Natural killer cell (primary cell): ENCODE measurements around the gene SPINK1. TPM values are rescaled to one million over a fixed set of nuclear protein-coding genes. Genes with fewer than 3 reads are reported as not detected.
A peak's percentile ranks its signal among the peaks of the same experiment; 100 is the strongest.
"Not testable (repeated sequence)": the region's sequence is repeated elsewhere in the genome, so short reads cannot be mapped to it uniquely, and the experiment has no call there.

ENCODE experiments used
- ATAC-seq, 3 donors: fragments of 150-1000 bp in 2 of 3; fragments of 200-7000 bp in 1 of 3; cut with Tn5 transposase; 1 replicate in 1 of 3; 2 replicates in 2 of 3; pipeline ENCODE4 v1.10.0; 2021; ENCODE audit warnings: mild to moderate bottlenecking in 2 of 3, moderate library complexity in 2 of 3
- DNase-seq, 2 donors: peaks; one replicate each; pipeline versions ENCODE4 v3.0.0 to v3.0.0-alpha.2; 2013 to 2021; ENCODE audit warnings: mixed read lengths in 1 of 2
- H3K27ac ChIP-seq: one replicate; pipeline ENCODE4 v1.5.1; 2013; ENCODE audit warnings: mild to moderate bottlenecking, low read length
- H3K27me3 ChIP-seq: one replicate; pipeline ENCODE4 v1.6.1; 2013; ENCODE audit warnings: low read length; ENCODE audit not compliant: control insufficient read depth, insufficient read depth
- H3K36me3 ChIP-seq: one replicate; pipeline ENCODE4 v1.6.1; 2013; ENCODE audit warnings: low read length; ENCODE audit not compliant: control insufficient read depth, insufficient read depth
- H3K4me1 ChIP-seq: one replicate; pipeline ENCODE4 v1.6.1; 2013; ENCODE audit warnings: low read length; ENCODE audit not compliant: control insufficient read depth, insufficient read depth
- H3K4me3 ChIP-seq: one replicate; pipeline ENCODE4 v1.5.1; 2013; ENCODE audit warnings: low read length
- H3K9me3 ChIP-seq: one replicate; pipeline ENCODE4 v1.6.1; 2013; ENCODE audit warnings: low read length; ENCODE audit not compliant: control insufficient read depth, insufficient read depth
- H3K27ac Mint-ChIP-seq, 2 donors: one replicate each; pipeline ENCODE4 v1.8.0; 2022; ENCODE audit warnings: mild to moderate bottlenecking in 2 of 2, mixed read lengths in 2 of 2, moderate library complexity in 1 of 2
- H3K27me3 Mint-ChIP-seq, 2 donors: one replicate each; pipeline ENCODE4 v1.8.0; 2022; ENCODE audit warnings: low read depth in 2 of 2, mixed read lengths in 2 of 2
- H3K36me3 Mint-ChIP-seq: one replicate; pipeline ENCODE4 v1.8.0; 2022; ENCODE audit warnings: mixed read lengths
- H3K4me1 Mint-ChIP-seq, 2 donors: one replicate each; pipeline ENCODE4 v1.8.0; 2022; ENCODE audit warnings: mixed read lengths in 2 of 2
- H3K4me3 Mint-ChIP-seq: one replicate; pipeline ENCODE4 v1.8.0; 2022; ENCODE audit warnings: mild to moderate bottlenecking, moderate library complexity, mixed read lengths
- H3K9me3 Mint-ChIP-seq, 2 donors: one replicate each; pipeline ENCODE4 v1.8.0; 2022; ENCODE audit warnings: mixed read lengths in 2 of 2
- WGBS: methylation state at CpG from one replicate; pipeline ENCODE4 v1.1.7; 2013; ENCODE audit warnings: missing lambda C conversion rate; ENCODE audit not compliant: insufficient coverage; 5-methylcytosine and 5-hydroxymethylcytosine counted together
- intact Hi-C: fragments of 100-400 bp; cut with micrococcal nuclease; formaldehyde crosslinking; loops from one replicate; pipeline ENCODE4 v1.14.2; 2022
- total RNA-seq, 4 donors: library from RNA; stranded (reverse); fragments of 120-200 nt in 1 of 4; gene quantifications; one replicate each; pipeline versions ENCODE4 v1.2.3 to v1.2.4, GENCODE V29; 2013 to 2022
- TF ChIP-seq, protein P1 (sequence below): fragments of 200-600 bp; IDR thresholded peaks from one replicate; pipeline ENCODE4 v1.8.0; 2022; ENCODE audit warnings: antibody characterized with exemption

The SPINK1 gene
- total RNA-seq, 3 donors from 2014 or later (not counting 1 experiment from before 2014, with no cell fraction given): not detected

DNA sequence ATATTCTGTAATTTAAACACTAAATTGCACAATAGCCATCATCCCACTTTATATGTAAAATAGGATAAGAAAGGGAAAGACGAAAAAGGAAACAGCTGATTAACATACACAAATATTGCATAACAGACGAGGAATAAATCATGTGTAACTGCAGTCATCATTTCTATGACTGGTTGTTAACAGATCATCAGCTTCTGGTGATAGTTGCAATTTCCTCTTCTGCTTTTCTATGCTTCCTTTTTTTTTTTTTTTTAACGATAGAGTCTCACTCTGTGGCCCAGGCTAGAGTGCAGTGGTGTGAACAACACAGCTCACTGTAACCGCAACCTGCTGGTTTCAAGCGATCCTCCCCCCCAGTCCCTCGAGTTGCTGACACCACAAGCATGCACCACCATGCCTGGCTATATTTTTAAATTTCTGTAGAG, 26.4 kb downstream of the SPINK1 start:
- intact Hi-C loops: loop anchor here (2.0 to 10.0 kb wide), 3 partner anchors 22 to 1040 kb away; partner anchors contain the start of gene JAKMIP2
- peak overlapping the region; percentile 51 for H3K4me3 Mint-ChIP-seq

DNA sequence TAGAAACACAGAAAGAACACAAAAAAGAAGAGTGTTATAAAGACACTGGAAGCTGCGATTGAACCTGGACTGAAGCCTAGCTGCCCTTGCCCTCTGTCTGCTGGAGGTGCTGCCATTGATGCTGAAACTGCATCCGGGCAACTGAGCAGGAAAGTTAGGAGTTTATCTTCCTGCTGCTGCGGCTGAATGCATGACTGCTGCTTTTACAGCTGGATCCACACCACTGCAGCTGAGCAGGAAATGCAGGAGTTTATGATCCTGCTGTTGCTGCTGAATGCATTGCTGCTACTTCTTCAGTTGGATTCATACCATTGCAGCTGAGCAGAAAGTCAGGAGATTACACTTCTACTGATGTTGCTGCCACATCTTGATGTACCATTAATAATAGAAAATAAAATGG, 27.1 kb downstream of the SPINK1 start:
- intact Hi-C loops: loop anchor here (2.0 to 10.0 kb wide), 2 partner anchors 22 to 1040 kb away; partner anchors contain the start of gene JAKMIP2
- H3K27ac Mint-ChIP-seq: peak overlapping the region; percentile 59 to 90
- DNase-seq: no peak
- 86% methylated on average over 3 of the region's 3 CpGs for WGBS
- Histone ChIP-seq H3K27ac (no peak overlapping the region), H3K4me3 (no peak overlapping the region), H3K36me3 (no peaks in the 10 kb centered on the region), H3K9me3 (no peaks in the 10 kb centered on the region), H3K27me3 (no peaks in the 10 kb centered on the region), H3K4me1 (peaks cover 11% of the 10 kb centered on the region)
- peak overlapping the region; percentile 51 for H3K4me3 Mint-ChIP-seq
- no peak for ATAC-seq
- TF ChIP-seq, protein P1, sequence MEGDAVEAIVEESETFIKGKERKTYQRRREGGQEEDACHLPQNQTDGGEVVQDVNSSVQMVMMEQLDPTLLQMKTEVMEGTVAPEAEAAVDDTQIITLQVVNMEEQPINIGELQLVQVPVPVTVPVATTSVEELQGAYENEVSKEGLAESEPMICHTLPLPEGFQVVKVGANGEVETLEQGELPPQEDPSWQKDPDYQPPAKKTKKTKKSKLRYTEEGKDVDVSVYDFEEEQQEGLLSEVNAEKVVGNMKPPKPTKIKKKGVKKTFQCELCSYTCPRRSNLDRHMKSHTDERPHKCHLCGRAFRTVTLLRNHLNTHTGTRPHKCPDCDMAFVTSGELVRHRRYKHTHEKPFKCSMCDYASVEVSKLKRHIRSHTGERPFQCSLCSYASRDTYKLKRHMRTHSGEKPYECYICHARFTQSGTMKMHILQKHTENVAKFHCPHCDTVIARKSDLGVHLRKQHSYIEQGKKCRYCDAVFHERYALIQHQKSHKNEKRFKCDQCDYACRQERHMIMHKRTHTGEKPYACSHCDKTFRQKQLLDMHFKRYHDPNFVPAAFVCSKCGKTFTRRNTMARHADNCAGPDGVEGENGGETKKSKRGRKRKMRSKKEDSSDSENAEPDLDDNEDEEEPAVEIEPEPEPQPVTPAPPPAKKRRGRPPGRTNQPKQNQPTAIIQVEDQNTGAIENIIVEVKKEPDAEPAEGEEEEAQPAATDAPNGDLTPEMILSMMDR: no peak
- no peaks in the 10 kb centered on the region for H3K9me3 Mint-ChIP-seq
- no peaks in the 10 kb centered on the region for H3K36me3 Mint-ChIP-seq
- H3K4me1 Mint-ChIP-seq: peaks cover 22 to 33% of the 10 kb centered on the region in 2 donors
- H3K27me3 Mint-ChIP-seq: peaks cover 0 to 3% of the 10 kb centered on the region in 2 donors

More for the DNA sequence above, 26.4 kb downstream of the SPINK1 start:
- H3K4me1 Mint-ChIP-seq: peaks cover 22 to 33% of the 10 kb centered on the region in 2 donors
- H3K9me3 ChIP-seq: no peaks in the 10 kb centered on the region
- peak; percentile 92 to 96 (median 95) for ATAC-seq
- H3K27me3 Mint-ChIP-seq: peaks cover 0 to under 1% of the 10 kb centered on the region in 2 donors
- H3K4me3 ChIP-seq: no peak overlapping the region
- 2% methylated on average over 5 of the region's 6 CpGs for WGBS
- TF ChIP-seq, protein P1: no peak
- H3K4me1 ChIP-seq: peaks cover 14% of the 10 kb centered on the region
- DNase-seq: peak; percentile 59 to 69
- H3K36me3 ChIP-seq: no peaks in the 10 kb centered on the region
- H3K27me3 ChIP-seq: no peaks in the 10 kb centered on the region
- peak overlapping the region; percentile 59 to 90 for H3K27ac Mint-ChIP-seq
- no peaks in the 10 kb centered on the region for H3K36me3 Mint-ChIP-seq
- no peaks in the 10 kb centered on the region for H3K9me3 Mint-ChIP-seq
- H3K27ac ChIP-seq: peak overlapping the region; percentile 25

DNA sequence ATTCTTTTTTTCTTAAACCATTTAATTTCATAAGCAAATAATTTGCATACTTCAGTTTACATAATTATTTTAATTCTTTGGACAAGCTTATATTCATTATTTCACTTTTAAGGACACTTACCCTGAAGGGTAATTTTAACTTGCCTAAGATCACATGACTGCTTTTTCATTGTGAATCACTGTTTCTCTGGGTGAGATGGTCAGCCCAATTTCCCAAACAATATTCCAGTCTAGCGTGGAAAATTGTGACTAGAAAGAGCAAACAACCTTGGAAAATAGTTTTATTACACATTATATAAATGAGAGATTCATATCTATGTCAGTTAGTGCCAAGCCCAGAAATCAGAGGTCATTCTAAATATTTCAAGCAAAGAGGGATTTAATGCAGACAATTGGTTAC, 27.5 kb downstream of the SPINK1 start:
- Histone ChIP-seq H3K27ac (no peak overlapping the region), H3K36me3 (no peaks in the 10 kb centered on the region), H3K9me3 (no peaks in the 10 kb centered on the region), H3K4me1 (peaks cover 11% of the 10 kb centered on the region), H3K4me3 (no peak overlapping the region), H3K27me3 (no peaks in the 10 kb centered on the region)
- Mint-ChIP-seq H3K4me1 (peaks cover 22 to 33% of the 10 kb centered on the region in 2 donors), H3K4me3 (no peak overlapping the region), H3K27ac (peak overlapping the region; percentile 59 to 90), H3K36me3 (no peaks in the 10 kb centered on the region), H3K27me3 (peaks cover 0 to 3% of the 10 kb centered on the region in 2 donors), H3K9me3 (no peaks in the 10 kb centered on the region)
- ATAC-seq (no peak), DNase-seq (no peak)
- no CpG with 5 or more reads among the region's 1 CpG for WGBS
- TF ChIP-seq, protein P1: no peak
- intact Hi-C loops: loop anchor here (2.0 to 10.0 kb wide), 2 partner anchors 21 to 1041 kb away; partner anchors contain the start of gene JAKMIP2

DNA sequence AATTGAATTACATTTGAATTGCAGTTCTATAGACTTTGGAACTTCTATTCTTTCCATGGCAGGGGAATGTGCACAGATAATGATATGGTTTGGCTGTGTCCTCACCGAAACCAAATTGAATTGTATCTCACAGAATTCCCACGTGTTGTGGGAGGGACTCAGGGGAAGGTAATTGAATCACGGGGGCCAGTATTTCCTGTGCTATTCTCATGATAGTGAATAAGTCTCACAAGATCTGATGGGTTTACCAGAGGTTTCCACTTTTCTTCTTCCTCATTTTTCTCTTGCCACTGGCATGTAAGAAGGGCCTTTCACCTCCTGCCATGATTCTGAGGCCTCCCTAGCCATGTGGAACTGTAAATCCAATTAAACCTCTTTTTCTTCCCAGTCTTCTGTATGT, 28.3 kb downstream of the SPINK1 start:
- H3K4me1 Mint-ChIP-seq: peaks cover 22 to 33% of the 10 kb centered on the region in 2 donors
- 28% methylated on average over 3 of the region's 3 CpGs for WGBS
- not testable (repeated sequence) for ATAC-seq, H3K27me3 ChIP-seq, H3K27ac ChIP-seq, H3K9me3 ChIP-seq, H3K36me3 ChIP-seq, H3K4me3 Mint-ChIP-seq, H3K36me3 Mint-ChIP-seq, H3K27me3 Mint-ChIP-seq, H3K9me3 Mint-ChIP-seq, H3K4me3 ChIP-seq
- intact Hi-C loops: loop anchor here (10.0 kb wide), 1 partner anchor 1042 kb away; no protein-coding TSS in a partner anchor
- peaks cover 11% of the 10 kb centered on the region for H3K4me1 ChIP-seq
- H3K27ac Mint-ChIP-seq: peak overlapping the region; percentile 59 to 90
- DNase-seq: peak in 1 of 2 donors; percentile 11
